WI38 (cell line): ENCODE measurements around the gene ABHD1.

Source experiments
- H3K4me3 ChIP-seq: 2 replicates; pipeline ENCODE4 v1.5.1; 2011; ENCODE audit warnings: low read depth, mild to moderate bottlenecking, control low read depth, low read length
- CTCF ChIP-seq: IDR thresholded peaks from 2 replicates; pipeline ENCODE4 v1.5.1; 2012; ENCODE audit warnings: low read depth, mild to moderate bottlenecking, control low read depth, low read length

The ABHD1 gene

GRCh38 chr2:27158468-27158867 lies 34.9 kb downstream of the ABHD1 start:
- H3K4me3 ChIP-seq = no peak overlapping the region
- no peak for TF ChIP-seq CTCF

- no peak for TF ChIP-seq CTCF
- no peak overlapping the region for H3K4me3 ChIP-seq
Measured at GRCh38 chr2:27159271-27159670, 35.7 kb downstream of the ABHD1 start.

- TF ChIP-seq CTCF = no peak
- H3K4me3 ChIP-seq = no peak overlapping the region
Measured at GRCh38 chr2:27160191-27160590, 36.6 kb downstream of the ABHD1 start.

- TF ChIP-seq CTCF = no peak
- no peak overlapping the region; the same call in 1 of the 2 replicates for H3K4me3 ChIP-seq
Measured at GRCh38 chr2:27162151-27163121, 38.8 kb downstream of the ABHD1 start.

GRCh38 chr2:27164960-27165763 lies 41.5 kb downstream of the ABHD1 start:
- H3K4me3 ChIP-seq = no peak overlapping the region
- no peak for TF ChIP-seq CTCF

GRCh38 chr2:27170581-27171337 lies 47.1 kb downstream of the ABHD1 start:
- no peak for TF ChIP-seq CTCF
- H3K4me3 ChIP-seq = no peak overlapping the region
